HG03066 (cell line): ENCODE data around the gene PRPF19.

Experiments
- ATAC-seq: cut with Tn5 transposase; IDR thresholded peaks from one replicate; pipeline ENCODE4 v1.9.1; 2021; ENCODE audit warnings: low read depth; ENCODE audit not compliant: unreplicated experiment

Gene PRPF19

DNA sequence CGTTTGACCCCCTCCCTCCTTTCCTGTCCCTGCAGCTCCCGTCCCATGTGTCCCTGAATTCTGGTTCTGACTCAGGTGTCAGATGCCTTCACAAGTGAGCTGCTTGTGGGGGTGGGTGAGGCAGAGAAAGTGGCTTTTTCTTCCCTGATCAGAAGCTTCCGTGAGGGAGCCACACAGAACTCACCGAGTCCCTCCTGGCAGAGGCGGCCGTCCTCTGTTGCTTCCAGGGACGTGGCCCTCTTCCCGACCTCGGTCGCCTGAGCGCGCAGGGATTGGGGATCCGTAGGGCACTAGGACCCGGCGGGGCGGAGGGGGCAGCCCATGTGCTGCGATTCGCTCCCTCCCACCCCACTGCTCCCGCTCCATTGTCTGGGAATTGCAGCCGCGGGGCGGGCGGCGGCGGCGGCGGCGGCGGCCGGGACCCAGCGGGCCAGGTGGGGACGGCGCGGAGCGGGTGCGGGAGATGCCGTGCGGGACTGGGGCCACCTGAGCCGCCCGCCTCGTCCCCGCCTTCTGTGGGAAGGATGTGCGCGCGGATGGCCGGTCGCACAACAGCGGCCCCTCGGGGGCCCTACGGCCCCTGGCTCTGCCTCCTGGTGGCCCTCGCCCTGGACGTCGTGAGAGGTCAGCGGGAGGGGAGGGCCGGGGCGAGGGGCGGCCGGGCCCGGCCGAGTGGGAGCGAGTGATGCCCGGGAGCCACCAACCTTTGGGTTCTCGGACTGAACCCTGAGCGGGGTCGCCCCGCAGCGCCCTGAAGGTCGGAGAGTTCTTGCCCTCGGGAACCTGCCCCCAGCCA, 17.9 kb upstream of the PRPF19 start, which contains the start of gene TMEM132A:
TSS of gene TMEM132A (plus strand) at position 351 of the 796 bp plus-strand sequence. CDS start at position 525, 174 bp downstream.
- peak; percentile 65 for ATAC-seq

- no peak for ATAC-seq
Measured at GRCh38 chr11:60923800-60924109, 17.4 kb upstream of the PRPF19 start.

DNA sequence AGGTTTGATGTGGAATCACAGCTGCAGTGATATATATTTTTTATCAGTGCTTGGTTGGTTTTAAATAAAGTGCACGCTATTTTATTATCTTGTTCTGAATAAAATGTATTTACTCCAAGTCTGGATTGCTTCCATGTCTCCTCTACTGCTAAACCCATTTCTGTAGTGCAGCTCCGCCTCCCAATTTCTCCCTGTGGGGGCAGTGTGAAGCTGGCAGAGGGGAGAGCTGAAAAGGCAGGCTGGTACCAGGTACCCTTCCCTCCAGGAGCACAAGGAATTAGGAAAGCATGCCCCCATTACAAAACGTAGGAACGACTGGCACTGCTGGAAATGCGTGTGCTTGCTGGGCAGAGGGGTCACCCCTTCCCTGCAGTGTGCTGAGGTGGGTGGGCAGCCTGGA, 16.9 kb upstream of the PRPF19 start:
- ATAC-seq, result no peak

- no peak for ATAC-seq
Measured at GRCh38 chr11:60922906-60923305, 16.5 kb upstream of the PRPF19 start.

GRCh38 chr11:60921777-60922335, 15.5 kb upstream of the PRPF19 start:
- ATAC-seq, result no peak

- ATAC-seq, result no peak
Measured at GRCh38 chr11:60921259-60921658, 14.9 kb upstream of the PRPF19 start.

- ATAC-seq, result no peak
Measured at GRCh38 chr11:60919956-60920355, 13.6 kb upstream of the PRPF19 start.

- no peak for ATAC-seq
Measured at GRCh38 chr11:60919320-60919719, 12.9 kb upstream of the PRPF19 start.

GRCh38 chr11:60918939-60919265, 12.5 kb upstream of the PRPF19 start:
- ATAC-seq, result no peak

GRCh38 chr11:60918251-60918938, 12.0 kb upstream of the PRPF19 start:
- ATAC-seq, result no peak

DNA sequence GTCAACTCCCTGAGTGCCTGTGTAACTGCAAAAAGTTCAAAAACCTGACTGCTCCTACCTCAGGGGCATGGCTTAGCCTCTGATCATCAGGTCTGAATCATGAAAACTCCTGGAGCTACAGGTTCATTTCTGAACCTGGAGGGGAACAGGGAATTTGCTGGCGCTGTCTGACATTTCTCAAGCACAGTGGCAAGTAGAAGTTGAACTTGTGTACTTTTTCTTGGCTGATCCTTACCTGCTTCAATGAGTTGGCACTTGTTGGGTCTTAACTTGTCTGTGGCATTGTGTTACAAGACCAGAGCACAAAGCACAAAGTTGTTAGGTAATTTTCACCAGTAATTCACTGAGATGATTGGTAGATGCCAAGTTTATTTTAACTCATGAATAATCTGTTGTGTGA, 10.9 kb upstream of the PRPF19 start:
- ATAC-seq, result no peak

- ATAC-seq, result no peak
Measured at GRCh38 chr11:60916669-60917206, 10.4 kb upstream of the PRPF19 start.

- peak; percentile 52 for ATAC-seq
Measured at GRCh38 chr11:60915248-60915914, 9.0 kb upstream of the PRPF19 start.

DNA sequence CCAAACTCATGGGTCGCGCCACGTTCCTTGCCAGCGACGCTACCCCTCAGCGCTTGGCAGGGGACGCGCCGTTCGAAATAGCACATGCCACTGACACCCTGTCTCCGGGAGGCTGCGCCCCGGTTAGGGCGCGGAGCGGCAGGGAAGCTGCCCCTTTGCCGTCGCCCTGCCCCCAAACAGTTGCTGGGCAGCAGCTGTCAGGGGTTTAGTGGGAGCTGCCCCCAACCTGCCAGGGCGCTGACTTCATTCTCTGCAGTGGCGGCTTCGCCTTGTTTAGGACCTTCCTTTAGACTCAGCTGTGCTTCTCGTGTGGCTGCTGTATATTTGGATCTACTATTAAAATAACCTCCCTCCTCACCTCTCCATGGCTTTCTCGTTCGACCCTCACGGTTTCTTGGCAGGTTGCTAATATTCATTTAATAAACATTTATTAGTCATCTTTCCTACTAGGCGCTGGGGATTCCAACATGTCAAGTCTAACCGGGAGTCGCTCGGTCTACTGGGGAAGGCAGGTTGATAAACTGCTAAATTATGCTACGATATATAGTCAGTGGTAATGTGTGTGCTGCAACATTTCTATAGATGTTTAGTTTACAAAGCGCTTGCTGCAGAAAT, 8.4 kb upstream of the PRPF19 start:
- ATAC-seq, result peak; percentile 2

DNA sequence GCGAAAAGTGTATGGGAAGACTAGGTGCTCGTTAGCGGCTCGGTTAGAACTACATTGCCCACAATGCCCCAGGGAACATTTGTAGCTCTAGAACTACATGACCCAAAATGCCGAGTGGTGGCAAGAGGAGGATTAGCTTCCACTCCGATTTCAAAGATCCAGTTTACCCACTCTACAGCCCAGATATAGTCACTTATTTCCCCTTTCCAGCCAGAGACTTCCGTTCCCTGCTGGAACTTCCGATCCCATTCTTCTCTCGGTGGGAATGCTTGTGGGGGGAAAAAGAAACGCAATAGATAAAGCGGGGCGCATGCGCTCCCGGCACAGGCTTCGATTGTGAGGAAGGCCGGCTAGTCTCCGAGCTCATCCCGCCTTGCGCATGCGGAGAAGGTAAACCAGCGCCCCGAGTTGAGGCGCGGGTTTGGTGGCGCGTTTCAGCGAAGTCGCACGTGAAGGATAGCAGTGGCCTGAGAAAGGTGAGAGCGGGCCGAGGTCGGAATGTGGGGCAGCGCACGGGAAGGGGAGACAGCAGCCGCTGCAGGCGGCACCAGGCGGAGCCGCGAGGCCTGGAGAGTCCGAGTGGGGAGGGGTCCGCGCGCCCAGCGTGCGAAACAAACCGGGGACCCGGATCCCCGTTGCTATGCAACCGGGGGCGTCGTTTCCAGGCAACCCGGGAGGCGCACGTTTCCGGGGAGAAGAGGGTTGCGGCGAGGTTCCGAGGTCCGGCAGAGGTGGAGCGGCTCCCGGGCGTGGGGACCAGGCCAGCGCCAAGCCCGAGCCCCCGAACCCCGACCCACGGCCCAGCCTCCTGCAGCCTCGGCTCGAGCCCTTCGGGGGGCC, 7.6 kb upstream of the PRPF19 start, which contains the start of gene TMEM109:
TSS of gene TMEM109 (plus strand) at position 366 of the 840 bp plus-strand sequence. CDS start 5,536 bp downstream, outside the sequence.
- ATAC-seq, result peak; percentile 35

DNA sequence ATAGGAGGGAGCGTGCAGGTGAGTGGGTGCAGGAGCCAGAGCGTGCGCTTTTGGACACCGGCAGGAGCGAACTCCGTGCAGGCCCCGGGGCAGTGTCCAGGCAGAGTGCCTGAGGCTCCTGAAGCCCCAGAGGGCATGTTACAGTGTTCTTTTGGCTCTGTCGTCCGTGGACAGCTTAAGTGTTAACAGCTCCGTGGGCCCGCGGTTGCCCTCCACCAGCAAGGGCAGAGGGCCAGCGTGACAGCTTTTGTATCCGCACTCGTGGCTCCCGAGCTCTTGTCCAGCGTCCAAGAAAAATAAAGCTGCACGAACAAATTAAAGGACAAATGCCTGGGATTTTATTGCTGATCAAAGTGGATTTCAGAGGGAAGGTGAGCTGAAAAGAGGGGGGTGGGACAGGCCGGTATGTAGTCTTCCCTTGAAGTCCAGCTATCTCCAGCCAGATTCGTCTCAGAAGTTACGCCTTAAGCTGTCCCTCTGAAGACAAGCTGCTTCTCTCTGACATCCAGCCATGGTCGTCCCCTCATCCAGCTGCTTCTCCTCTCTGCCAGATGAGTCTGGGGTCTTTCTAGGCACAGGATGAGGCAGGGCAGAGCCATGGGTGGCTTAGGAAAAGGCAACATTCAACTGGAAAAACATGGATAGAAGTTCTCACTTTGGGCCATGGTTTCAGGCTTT, 6.6 kb upstream of the PRPF19 start:
- no peak for ATAC-seq

- no peak for ATAC-seq
Measured at GRCh38 chr11:60912223-60912850, 6.0 kb upstream of the PRPF19 start.

- no peak for ATAC-seq
Measured at GRCh38 chr11:60910711-60911380, 4.5 kb upstream of the PRPF19 start.
